Parathyroid adenoma (tissue), 2 donors: ENCODE data around the gene SPDEF.
A peak's percentile ranks its signal among the peaks of the same experiment; 100 is the strongest.

Source experiments
- H2AFZ ChIP-seq: fragments of 300-600 bp; sonication (generic); one replicate; pipeline ENCODE4 v1.7.0; 2017; ENCODE audit warnings: antibody characterized with exemption, mild to moderate bottlenecking
- H3K27ac ChIP-seq: fragments of 300-600 bp; sonication (generic); one replicate; pipeline ENCODE4 v1.7.0; 2017
- H3K27me3 ChIP-seq: fragments of 300-600 bp; sonication (generic); one replicate; pipeline ENCODE4 v1.7.0; 2017; ENCODE audit warnings: low read length; ENCODE audit not compliant: control insufficient read depth, insufficient read depth
- H3K36me3 ChIP-seq: fragments of 300-600 bp; sonication (generic); one replicate; pipeline ENCODE4 v1.7.0; 2017; ENCODE audit warnings: low read length; ENCODE audit not compliant: control insufficient read depth, insufficient read depth
- H3K4me1 ChIP-seq: fragments of 300-600 bp; sonication (generic); one replicate; pipeline ENCODE4 v1.7.0; 2017; ENCODE audit warnings: control low read depth
- H3K4me2 ChIP-seq: fragments of 300-600 bp; sonication (generic); one replicate; pipeline ENCODE4 v1.7.0; 2017; ENCODE audit warnings: low read length
- H3K4me3 ChIP-seq: fragments of 300-600 bp; sonication (generic); one replicate; pipeline ENCODE4 v1.7.0; 2017; ENCODE audit warnings: low read depth, low read length
- H3K79me2 ChIP-seq: fragments of 300-600 bp; sonication (generic); one replicate; pipeline ENCODE4 v1.7.0; 2017; ENCODE audit warnings: control low read depth
- H3K9ac ChIP-seq: fragments of 300-600 bp; sonication (generic); one replicate; pipeline ENCODE4 v1.7.0; 2017; ENCODE audit warnings: mild to moderate bottlenecking
- H3K9me3 ChIP-seq: fragments of 300-600 bp; sonication (generic); one replicate; pipeline ENCODE4 v1.7.0; 2017; ENCODE audit warnings: low read length; ENCODE audit not compliant: control insufficient read depth
- CTCF ChIP-seq: fragments of 300-600 bp; sonication (generic); IDR thresholded peaks from one replicate; pipeline ENCODE4 v1.7.0; 2017; ENCODE audit warnings: antibody characterized with exemption, mild to moderate bottlenecking
- donor health status: primary hyperparathyroidism.

The SPDEF gene

GRCh38 chr6:34531580-34532201 is 24.4 kb downstream of the SPDEF start:
- H3K4me1 ChIP-seq = peaks cover 2% of the 10 kb centered on the region
- H3K9ac ChIP-seq = no peak overlapping the region
- H3K9me3 ChIP-seq = no peaks in the 10 kb centered on the region
- no peak overlapping the region for H3K4me2 ChIP-seq
- H3K27ac ChIP-seq = no peak overlapping the region
- H3K27me3 ChIP-seq = no peaks in the 10 kb centered on the region
- no peaks in the 10 kb centered on the region for H3K79me2 ChIP-seq
- no peak overlapping the region for H2AFZ ChIP-seq
- H3K4me3 ChIP-seq = no peak overlapping the region
- no peaks in the 10 kb centered on the region for H3K36me3 ChIP-seq
- no peak for TF ChIP-seq CTCF

GRCh38 chr6:34530753-34531365 is 25.3 kb downstream of the SPDEF start:
- no peak overlapping the region for H3K27ac ChIP-seq

GRCh38 chr6:34529665-34530327 is 26.3 kb downstream of the SPDEF start:
- Histone ChIP-seq H3K4me3 (no peak overlapping the region), H3K4me2 (no peak overlapping the region), H3K9ac (no peak overlapping the region), H3K79me2 (no peaks in the 10 kb centered on the region), H3K9me3 (no peaks in the 10 kb centered on the region), H3K27me3 (no peaks in the 10 kb centered on the region), H3K27ac (no peak overlapping the region), H2AFZ (peak overlapping the region; percentile 16), H3K36me3 (no peaks in the 10 kb centered on the region), H3K4me1 (peaks cover 2% of the 10 kb centered on the region)
- TF ChIP-seq CTCF = no peak

More at GRCh38 chr6:34530753-34531365, 25.3 kb downstream of the SPDEF start:
- Histone ChIP-seq H3K4me2 (no peak overlapping the region), H3K9me3 (no peaks in the 10 kb centered on the region), H3K4me3 (no peak overlapping the region), H3K9ac (no peak overlapping the region), H3K36me3 (no peaks in the 10 kb centered on the region), H3K27me3 (no peaks in the 10 kb centered on the region), H3K79me2 (no peaks in the 10 kb centered on the region), H2AFZ (no peak overlapping the region), H3K4me1 (peaks cover 2% of the 10 kb centered on the region)
- no peak for TF ChIP-seq CTCF

GRCh38 chr6:34528996-34529664 is 27.0 kb downstream of the SPDEF start:
- Histone ChIP-seq H3K36me3 (no peaks in the 10 kb centered on the region), H3K4me2 (no peak overlapping the region), H3K4me1 (peaks cover 2% of the 10 kb centered on the region), H3K4me3 (no peak overlapping the region), H2AFZ (no peak overlapping the region), H3K9ac (no peak overlapping the region), H3K9me3 (no peaks in the 10 kb centered on the region), H3K27me3 (no peaks in the 10 kb centered on the region), H3K79me2 (no peaks in the 10 kb centered on the region), H3K27ac (no peak overlapping the region)
- no peak for TF ChIP-seq CTCF
